ENCODE results near the gene ATP5PF.
A peak's percentile ranks its signal among the peaks of the same experiment; 100 is the strongest.
"Not testable (repeated sequence)": the region's sequence is repeated elsewhere in the genome, so short reads cannot be mapped to it uniquely, and the experiment has no call there.

Gene ATP5PF, protein sequence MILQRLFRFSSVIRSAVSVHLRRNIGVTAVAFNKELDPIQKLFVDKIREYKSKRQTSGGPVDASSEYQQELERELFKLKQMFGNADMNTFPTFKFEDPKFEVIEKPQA

DNA sequence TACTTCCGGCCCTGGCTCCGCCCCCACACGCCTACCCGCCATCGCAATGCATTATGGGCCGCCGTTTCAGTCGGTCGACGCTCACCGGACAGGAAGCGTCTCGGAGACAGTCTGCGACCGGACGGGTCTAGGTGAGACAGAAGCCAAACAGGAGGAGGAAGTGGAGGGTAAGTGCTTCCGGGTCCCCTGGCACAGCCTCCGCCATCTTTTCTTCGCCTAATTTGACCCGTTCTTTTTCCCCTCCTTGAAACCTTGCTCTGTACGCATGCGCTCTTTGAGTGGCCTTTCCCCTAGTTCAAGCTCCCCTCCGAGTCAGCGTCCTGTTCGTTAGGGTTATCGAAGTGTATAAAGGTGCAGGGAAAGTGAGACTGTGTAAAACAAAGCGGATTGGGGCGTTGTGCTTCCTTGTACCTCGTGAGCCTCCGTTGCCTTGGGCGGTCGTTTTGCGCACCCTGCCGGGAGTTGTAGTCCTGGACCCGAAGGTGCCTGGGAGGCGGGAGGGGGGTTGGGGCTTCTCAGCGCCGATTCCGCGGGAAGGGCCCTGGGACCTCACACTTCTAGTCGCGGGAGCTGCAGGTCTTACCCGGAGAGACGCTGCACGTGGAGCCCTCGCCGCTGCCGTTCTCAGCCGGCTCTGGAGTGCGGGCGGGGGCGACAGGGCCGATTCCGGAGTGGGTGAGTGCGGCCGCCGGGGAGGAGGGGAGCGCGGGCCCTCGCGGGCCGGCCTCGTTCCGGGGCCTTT, at the start of gene ATP5PF, which contains the start of gene GABPA:
TSS of gene ATP5PF (minus strand) at position 1 of the 742 bp plus-strand sequence. CDS start 5,110 bp downstream, outside the sequence.
TSS of gene GABPA (plus strand) at position 69 of the 742 bp plus-strand sequence. CDS start 6,627 bp downstream, outside the sequence.
- peak; percentile 85 for DNase-seq (ENCODE audit: extremely low spot score, insufficient read length, low read depth)
- FAIRE-seq = peak; percentile 100

DNA sequence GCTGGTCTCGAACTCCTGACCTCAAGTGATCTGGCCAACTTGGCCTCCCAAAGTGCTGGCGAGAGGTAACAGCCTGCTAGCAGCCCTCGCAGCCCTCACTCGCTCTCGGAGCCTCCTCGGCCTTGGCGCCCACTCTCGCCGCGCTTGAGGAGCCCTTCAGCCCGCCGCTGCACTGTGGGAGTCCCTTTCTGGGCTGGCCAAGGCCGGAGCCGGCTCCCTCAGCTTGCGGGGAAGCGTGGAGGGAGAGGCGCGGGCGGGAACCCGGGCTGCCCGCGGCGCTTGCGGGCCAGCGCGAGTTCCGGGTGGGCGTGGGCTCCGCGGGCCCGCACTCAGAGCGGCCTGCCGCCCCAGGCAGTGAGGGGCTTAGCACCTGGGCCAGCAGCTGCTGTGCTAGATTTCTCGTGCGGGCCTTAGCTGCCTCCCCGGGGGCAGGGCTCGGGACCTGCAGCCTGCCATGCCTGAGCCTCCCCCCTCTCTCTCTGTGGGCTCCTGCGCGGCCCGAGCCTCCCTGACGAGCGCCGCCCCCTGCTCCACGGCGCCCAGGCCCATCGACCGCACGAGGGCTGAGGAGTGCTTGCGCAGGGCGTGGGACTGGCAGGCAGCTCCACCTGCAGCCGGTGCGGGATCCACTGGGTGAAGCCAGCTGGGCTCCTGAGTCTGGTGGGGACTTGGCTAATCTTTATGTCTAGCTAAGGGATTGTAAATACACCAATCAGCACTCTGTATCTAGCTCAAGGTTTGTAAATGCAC, 43.6 kb upstream of the ATP5PF start:
- not testable (repeated sequence) for FAIRE-seq; DNase-seq (ENCODE audit: extremely low spot score, insufficient read length, low read depth)

DNA sequence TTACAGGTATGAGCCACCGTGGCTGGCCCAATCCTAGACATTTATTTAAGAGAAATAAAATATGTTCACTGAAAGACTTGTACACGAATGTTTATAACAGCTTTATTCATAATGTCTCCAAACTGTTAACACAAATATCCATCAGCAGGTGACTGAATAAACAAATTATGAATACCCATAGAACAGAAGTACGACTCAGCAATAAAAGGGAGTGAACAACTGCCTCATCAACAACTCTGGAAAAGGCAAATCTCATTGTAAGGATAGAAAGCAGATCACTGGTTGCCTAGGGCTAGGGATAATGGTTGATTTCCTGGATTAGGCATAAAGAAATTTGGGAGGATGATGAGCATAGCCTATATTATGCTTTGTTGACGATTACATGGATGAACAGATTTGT, 41.7 kb upstream of the ATP5PF start:
- FAIRE-seq (no peak), DNase-seq (ENCODE audit: extremely low spot score, insufficient read length, low read depth) (no peak)

DNA sequence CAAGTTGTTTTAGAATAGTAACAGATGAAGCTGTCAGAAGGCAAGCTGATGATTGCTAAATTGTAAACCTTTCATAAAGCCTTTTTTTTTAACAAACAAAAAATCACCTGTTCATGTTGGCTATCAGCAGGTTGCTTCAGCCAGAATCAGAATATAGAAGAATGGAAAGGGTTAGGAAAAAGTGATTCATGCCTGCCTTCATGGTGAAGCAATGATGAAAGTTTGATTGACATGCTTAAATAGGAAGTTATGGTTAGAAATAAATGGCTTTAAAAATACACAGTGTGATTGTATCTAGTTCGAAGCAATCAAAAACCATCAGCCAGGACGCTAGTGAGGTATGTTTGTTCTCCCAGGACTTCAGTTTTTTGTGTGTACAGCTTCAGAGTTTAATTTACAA, 38.0 kb upstream of the ATP5PF start:
- DNase-seq (ENCODE audit: extremely low spot score, insufficient read length, low read depth) = no peak
- FAIRE-seq = no peak

DNA sequence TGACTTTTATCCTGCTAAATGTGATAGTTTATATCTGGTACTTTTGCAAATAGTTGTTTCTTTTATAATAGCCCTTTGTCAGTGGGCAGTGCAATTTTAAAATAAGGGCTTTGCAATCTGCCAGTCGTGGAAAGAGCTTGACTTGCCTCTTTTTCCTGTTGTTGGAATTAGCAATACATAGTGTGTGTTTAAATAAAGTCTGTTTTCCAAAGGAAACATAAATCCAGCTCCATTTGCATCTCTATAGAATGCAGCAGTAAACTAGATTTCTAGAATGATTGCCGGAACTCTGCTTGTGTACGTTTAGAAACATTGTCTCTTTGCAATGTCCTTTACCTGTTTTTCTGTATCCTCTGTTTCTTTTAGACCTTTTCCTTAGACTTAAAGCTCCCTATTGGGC, 33.2 kb upstream of the ATP5PF start:
- no peak for DNase-seq (ENCODE audit: extremely low spot score, insufficient read length, low read depth)
- no peak for FAIRE-seq

DNA sequence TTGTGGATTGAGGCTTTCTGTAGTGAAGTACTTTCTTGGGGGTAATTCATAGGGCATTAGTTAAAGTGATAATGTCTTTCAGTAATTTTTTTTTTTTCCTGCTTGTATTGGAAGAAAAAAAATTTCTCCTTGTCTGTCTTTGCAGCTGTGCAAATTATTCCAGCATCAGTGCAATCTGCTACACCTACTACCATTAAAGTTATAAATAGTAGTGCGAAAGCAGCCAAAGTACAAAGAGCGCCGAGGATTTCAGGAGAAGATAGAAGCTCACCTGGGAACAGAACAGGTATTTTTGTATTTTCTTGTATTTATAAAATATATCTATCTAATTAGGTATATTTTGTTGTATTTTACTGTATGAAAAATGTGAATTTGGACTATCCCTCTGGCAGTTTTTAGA, 29.4 kb upstream of the ATP5PF start:
- no peak for FAIRE-seq
- no peak for DNase-seq (ENCODE audit: extremely low spot score, insufficient read length, low read depth)

DNA sequence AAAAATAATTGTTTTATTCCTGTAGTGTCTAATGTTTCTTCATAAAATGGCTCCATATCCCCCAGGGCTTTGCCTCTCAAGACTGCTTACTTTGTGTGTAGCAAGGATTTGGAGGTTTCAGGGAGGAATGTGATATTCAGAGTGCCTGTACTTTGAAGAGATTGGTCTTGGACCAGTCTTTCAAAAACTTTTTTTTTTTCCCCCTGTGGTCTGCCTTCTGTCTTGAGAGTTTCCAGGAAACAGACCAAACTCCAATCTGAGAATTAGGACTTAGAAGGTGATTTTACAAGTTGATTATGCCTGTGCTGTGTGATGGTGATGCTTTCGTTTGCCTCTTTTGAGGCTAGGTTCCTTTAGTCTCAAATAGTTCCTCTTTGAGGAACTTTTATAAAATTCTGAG, 26.0 kb upstream of the ATP5PF start:
- DNase-seq (ENCODE audit: extremely low spot score, insufficient read length, low read depth) = no peak
- no peak for FAIRE-seq

DNA sequence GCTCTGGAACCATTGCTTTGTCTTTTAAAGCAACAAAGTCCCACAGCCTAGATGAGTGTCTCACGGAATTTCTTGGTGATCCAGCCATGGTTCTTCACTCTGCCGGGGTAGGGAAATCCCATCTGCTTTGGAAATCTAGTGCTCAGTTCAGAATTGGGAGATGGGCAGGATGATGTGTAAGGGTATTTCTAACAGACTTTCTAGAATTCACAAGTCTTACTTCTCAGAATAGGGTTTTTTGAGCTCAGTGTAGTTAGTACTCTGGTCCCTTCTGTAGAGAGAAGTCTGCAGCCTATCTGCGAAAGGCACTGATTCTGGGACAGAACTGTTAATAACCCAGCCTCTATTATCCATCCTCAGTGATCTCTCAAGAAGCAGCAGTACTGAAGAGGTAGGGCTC, 25.4 kb upstream of the ATP5PF start:
- no peak for FAIRE-seq
- no peak for DNase-seq (ENCODE audit: extremely low spot score, insufficient read length, low read depth)

DNA sequence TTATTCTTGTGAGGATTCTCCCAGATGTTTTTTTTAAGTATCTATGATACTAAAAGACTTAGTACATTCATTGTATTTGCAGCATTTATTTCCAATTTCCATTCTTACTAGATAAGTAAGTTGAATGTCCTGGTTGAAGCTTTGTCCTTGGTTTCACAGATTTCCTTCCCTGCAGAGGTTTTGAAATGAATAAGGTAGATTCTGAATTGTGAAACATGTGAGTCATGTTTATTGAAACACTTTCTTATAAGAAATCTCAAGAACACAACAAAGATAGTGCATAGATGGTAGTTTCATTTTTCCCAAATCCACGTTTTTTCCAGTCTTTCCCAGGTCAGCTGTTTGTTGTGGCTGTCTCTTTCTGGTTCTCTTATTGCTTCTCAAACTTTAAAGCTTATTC, 24.9 kb upstream of the ATP5PF start:
- FAIRE-seq (peak; percentile 9), DNase-seq (ENCODE audit: extremely low spot score, insufficient read length, low read depth) (no peak)

DNA sequence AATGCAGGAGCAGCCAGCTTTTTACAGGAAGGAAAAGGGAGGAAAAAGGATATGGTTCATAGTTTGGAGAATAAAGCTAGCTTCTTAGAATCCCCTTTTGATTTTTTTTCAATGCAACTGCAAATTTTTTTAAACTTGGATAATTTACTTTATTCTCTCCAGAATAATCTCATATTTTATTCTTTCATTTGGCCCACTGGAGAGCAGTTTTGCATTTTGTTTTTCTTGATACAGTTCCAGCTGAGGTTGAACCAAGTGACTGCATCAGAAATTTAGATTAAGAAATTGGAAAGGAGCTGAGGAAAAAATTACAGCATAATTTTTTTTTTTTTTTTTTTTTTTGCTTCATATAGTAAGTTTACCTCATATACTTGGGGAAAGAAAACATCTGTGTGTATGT, 22.8 kb upstream of the ATP5PF start:
- DNase-seq (ENCODE audit: extremely low spot score, insufficient read length, low read depth) (no peak), FAIRE-seq (no peak)

DNA sequence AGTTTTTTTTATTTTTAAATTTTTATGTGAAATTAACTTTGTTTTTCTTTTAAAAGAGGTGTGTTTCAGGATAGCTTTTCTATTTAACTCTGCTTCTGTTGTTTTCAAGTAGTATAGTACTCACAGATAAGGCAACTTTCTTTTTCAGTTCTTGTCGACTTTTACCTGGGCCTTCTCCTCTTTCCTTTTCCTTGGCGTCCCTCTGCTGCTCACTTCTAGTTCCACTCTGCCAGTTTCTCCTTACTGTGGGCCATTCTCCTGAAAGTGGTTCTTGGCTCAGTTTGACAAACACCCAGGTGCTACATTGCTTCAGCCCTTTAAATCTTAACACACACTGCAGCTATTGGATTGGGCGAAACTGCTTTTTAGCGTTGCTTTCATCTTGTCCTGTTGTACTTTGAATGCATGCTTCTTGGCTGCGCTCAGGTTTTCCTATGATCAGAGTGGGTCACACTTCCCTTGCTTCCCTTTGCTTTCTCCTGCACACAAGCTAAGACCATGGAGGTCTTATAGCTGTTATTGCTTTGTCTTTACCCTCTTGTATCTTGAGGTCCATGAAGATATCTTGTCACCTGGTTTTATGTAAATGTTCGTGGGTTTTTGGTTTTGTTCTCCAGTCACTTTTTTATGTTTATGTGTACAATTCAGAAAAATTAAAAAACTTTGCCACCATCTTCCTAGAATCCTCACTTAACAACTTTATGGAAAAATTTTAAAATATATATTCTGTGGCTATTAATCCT, 21.7 kb upstream of the ATP5PF start:
- DNase-seq (ENCODE audit: extremely low spot score, insufficient read length, low read depth) = no peak
- peak; percentile 56 for FAIRE-seq

DNA sequence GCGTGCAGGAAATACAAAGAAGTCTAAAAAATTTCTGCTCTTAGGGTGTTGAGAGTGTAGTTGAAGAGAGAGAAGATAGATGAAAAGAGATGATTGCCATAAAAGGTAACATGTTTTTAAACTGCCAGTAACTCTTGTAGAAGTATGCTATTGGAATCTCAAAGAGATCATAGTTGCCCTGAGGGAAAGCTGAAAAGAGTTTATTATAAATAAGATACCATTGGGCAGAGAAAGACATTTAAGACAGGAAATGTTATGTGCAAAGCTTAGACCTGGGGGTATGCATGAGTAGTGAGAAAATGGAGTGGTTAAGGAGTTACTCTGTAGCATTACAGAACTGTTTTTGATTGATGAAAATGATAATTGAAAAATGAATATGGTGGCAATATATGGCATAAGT, 17.7 kb upstream of the ATP5PF start:
- FAIRE-seq (no peak), DNase-seq (ENCODE audit: extremely low spot score, insufficient read length, low read depth) (no peak)

DNA sequence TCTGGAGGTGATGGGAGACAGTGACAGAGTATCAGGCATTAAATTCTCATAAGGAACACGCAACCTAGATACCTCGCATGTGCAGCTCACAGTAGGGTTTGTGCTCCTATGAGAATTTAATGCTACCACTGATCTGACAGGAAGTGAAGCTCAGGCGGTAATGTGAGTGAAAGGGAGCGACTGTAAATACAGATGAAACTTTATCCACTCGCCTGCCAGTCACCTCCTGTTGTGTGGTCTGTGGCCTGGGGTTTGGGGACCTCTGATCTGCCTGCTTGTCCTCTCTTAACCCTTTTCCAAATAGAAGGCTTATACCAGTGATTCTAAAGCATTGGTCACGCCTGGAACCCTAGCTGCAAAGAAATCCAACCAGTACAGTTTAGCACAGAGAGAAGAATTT, 15.4 kb upstream of the ATP5PF start:
- no peak for FAIRE-seq
- no peak for DNase-seq (ENCODE audit: extremely low spot score, insufficient read length, low read depth)

DNA sequence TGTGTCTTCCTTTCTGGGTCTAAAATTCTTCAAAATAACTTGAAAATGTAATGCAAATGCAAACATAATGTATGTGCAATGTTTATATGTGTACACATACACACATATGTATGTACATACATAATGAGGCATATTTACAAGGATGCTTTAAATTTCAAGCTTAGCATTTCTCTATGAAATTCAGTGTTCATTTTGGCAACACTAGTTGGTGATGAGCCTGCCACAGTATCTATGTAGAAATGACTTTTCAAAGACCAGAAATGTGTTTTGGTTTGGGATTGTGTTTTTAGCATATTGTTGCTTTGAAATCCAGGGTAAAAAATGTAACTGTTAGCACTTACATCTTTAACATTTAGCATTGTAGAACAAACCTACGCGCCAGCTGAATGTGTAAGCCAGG, 10.2 kb upstream of the ATP5PF start:
- DNase-seq (ENCODE audit: extremely low spot score, insufficient read length, low read depth) = no peak
- FAIRE-seq = peak; percentile 29

DNA sequence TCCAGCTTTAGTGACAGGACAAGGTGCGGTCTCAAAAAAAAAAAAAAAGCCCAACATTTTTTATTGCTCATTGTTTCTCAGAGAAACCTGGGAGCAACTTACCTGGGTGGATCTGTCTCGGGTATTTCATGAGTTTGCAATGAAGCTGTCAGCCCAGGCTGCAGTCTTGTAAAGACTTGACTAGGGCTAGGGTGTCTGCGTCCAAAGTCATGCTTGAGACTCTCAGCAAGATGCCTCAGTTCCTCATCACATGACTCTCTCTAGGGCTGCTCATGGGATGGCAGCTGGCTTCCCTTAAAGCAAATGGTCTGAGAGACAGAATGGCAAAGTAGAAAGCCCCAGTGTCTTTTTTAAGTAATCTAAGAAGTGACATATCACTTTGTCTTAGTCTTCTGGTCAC, 8.2 kb upstream of the ATP5PF start:
- FAIRE-seq = no peak
- DNase-seq (ENCODE audit: extremely low spot score, insufficient read length, low read depth) = no peak

DNA sequence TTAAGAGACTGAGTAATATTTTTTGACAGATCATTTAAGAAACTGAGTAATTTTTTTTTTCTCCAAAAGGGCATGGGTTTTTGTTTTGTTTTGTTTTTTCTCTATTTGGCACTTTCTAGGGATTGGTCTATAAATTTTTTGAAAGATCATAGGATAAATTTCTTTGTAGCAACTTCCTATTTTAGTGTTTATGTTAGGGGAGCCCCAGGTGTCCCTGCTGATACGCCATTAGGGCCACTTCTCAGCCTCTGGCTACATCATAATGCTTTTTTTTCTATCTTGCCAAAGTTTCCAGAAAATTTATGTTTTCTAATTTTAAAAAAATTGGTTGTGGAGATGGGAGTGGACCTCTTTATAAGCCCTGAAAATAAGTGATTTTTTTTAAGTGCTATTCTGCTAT, 2.7 kb upstream of the ATP5PF start:
- no peak for DNase-seq (ENCODE audit: extremely low spot score, insufficient read length, low read depth)
- no peak for FAIRE-seq

DNA sequence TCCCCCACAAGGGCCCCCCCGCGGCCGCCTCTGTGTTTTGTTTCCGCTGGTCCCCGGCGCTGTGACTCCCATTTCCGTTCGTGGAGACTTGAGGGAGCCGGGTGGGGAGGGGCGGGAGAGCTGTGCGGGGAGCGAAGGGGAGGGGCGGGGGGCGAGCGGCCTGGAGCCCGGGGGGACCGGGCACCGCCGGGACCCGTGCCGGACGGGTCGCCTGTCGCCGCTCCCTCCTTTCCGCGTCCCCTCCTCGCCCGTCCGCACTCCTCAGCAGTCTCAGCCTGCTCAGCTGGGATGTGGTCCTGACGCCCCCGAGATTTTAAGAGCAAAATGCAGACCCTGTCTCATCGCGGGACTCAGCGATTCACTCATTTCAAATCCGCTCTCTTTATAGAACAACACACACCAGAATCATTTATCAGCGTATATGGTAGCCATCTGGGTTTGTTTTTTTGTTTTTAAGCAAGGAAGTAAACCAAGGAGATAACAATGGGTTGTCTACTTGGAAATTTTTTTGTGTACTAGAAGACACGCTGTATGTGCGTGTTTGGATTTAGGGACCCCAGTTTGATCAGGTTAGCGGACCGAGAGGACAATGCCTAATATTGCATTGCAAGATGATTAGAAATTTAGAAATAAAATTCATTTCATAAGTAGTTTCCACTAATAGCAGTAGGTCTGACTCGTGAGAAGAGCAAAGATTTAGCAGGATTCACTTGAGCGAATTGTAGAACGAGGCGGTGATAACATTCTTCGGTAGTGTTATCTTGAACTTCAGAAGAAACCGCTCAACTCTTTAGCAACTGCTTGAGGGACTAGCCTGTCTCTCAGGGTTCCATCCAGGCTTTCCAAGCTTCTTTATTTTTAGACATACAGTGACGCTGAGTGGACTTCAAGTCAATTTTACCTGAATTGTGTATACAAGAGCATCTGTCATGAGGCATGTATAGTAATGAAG, 1.2 kb upstream of the ATP5PF start:
- FAIRE-seq (no peak), DNase-seq (ENCODE audit: extremely low spot score, insufficient read length, low read depth) (peak; percentile 20)

DNA sequence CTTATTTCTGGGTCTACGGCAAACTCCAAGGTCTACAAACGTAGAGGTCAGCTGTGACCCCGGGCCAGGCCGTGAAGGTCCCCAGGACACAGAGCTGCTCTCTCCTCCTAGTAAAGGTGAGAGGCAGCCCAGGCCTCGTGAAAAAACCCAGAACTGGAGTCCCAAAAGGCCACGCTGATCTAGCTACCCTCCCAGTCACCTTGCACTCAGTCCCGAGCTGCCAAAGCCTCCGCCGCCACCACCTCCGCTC, 125 bp downstream of the ATP5PF start:
- FAIRE-seq (no peak), DNase-seq (ENCODE audit: extremely low spot score, insufficient read length, low read depth) (no peak)

DNA sequence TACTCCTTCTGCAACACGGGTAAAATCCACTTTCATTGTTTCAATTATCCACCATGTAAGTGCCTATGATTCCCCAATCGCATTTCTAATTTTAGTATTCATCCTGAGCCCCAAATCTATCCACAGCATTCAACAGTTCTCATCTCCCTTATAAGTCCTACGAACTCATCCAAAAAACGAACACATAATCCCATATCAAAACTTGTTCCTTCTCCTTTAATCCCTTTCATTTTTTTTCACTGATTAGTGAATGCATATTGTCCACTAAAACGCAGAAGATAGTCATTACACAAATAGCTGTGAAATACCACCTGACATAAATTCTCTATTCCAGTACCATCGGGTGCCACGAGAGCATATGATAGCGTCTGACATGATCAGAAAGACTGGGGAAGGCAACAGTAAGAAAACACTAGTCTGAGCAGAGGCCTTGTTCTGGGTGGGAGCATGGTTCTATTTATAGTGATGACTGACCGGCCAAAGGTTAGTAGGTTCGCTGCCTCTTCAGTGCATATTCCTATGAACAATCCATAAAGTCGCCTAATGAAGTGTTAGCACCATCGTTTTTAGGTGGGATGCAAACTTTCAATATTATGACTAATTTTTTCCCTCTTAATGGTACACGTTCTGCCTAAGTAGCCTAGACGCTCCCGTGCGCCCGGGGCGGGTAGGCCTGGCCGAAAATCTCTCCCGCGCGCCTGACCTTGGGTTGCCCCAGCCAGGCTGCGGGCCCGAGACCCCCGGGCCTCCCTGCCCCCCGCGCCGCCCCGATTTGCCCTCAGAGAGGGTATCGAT, 648 bp downstream of the ATP5PF start:
- FAIRE-seq (no peak), DNase-seq (ENCODE audit: extremely low spot score, insufficient read length, low read depth) (no peak)

Data from GM18507 (cell line).